Measurements from ENCODE around the gene MAP3K4. TPM values are rescaled to one million over a fixed set of nuclear protein-coding genes. Genes with fewer than 3 reads are reported as not detected.
"Not testable (repeated sequence)": the region's sequence is repeated elsewhere in the genome, so short reads cannot be mapped to it uniquely, and the experiment has no call there.

The MAP3K4 gene
- total RNA-seq, 4 donors from 2014 or later, result 24.3 to 99.0 (median 37.4) TPM

DNA sequence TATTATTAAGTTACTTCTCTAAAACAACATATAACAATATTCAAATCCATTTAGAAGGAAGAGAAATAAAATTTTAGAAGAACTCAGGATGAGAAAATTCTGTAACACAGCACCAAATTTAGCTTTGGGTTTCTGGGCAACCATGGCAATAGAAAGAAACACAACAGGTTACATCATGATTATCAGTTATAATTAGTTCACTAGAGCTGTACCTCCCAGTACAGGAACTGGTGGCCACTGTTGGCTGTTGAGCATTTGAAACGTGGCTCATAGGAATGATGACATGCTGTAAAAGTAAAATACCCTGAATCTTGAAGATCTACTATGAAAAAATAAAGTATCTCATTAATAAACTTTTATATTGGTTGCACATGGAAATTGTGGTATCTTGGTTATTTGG lies 23.7 kb upstream of the MAP3K4 start:
- H3K27ac ChIP-seq, result no peak overlapping the region
- no peaks in the 10 kb centered on the region for H3K36me3 ChIP-seq
- H3K4me1 ChIP-seq, result no peaks in the 10 kb centered on the region
- no peaks in the 10 kb centered on the region for H3K9me3 ChIP-seq
- no peak for DNase-seq
- H3K4me3 ChIP-seq, result no peak overlapping the region
- no peaks in the 10 kb centered on the region for H3K27me3 ChIP-seq
- TF ChIP-seq, protein P1, sequence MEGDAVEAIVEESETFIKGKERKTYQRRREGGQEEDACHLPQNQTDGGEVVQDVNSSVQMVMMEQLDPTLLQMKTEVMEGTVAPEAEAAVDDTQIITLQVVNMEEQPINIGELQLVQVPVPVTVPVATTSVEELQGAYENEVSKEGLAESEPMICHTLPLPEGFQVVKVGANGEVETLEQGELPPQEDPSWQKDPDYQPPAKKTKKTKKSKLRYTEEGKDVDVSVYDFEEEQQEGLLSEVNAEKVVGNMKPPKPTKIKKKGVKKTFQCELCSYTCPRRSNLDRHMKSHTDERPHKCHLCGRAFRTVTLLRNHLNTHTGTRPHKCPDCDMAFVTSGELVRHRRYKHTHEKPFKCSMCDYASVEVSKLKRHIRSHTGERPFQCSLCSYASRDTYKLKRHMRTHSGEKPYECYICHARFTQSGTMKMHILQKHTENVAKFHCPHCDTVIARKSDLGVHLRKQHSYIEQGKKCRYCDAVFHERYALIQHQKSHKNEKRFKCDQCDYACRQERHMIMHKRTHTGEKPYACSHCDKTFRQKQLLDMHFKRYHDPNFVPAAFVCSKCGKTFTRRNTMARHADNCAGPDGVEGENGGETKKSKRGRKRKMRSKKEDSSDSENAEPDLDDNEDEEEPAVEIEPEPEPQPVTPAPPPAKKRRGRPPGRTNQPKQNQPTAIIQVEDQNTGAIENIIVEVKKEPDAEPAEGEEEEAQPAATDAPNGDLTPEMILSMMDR (IDR thresholded peaks at IDR 0.05), result no peak
- TF ChIP-seq POLR2A (IDR thresholded peaks at IDR 0.05), result no peak

GRCh38 chr6:160971171-160971570 lies 20.4 kb upstream of the MAP3K4 start:
- no peak overlapping the region for H3K4me3 ChIP-seq
- H3K27me3 ChIP-seq, result no peaks in the 10 kb centered on the region
- TF ChIP-seq, protein P1 (IDR thresholded peaks at IDR 0.05), result no peak
- H3K27ac ChIP-seq, result no peak overlapping the region
- no peak for DNase-seq
- H3K36me3 ChIP-seq, result no peaks in the 10 kb centered on the region
- no peaks in the 10 kb centered on the region for H3K9me3 ChIP-seq
- no peaks in the 10 kb centered on the region for H3K4me1 ChIP-seq

DNA sequence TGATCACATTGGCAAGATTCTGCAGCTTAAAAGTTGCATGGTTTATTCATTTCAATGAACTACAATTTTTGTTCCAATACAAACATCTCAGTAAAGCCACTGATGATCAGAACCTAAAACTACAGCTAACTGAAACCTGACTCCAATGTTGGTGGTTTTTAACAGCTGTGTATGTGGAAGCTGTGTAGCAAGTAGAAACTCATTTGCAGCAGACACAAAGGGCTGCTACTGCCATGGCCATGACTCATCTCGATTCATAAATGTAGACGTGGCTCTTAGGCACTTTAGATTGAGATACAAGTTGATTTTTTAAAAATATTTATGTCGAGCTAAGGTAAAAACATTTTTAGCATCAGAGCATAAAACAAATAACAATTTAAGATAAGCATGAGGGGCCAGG lies 19.5 kb upstream of the MAP3K4 start:
- DNase-seq, result no peak
- H3K9me3 ChIP-seq, result no peaks in the 10 kb centered on the region
- H3K36me3 ChIP-seq, result no peaks in the 10 kb centered on the region
- TF ChIP-seq, protein P1 (IDR thresholded peaks at IDR 0.05), result no peak
- no peak for TF ChIP-seq POLR2A (IDR thresholded peaks at IDR 0.05)
- H3K27ac ChIP-seq, result no peak overlapping the region
- H3K27me3 ChIP-seq, result no peaks in the 10 kb centered on the region
- H3K4me3 ChIP-seq, result no peak overlapping the region
- no peaks in the 10 kb centered on the region for H3K4me1 ChIP-seq

- H3K27ac ChIP-seq, H3K4me3 ChIP-seq, H3K4me1 ChIP-seq: not testable (repeated sequence)
Measured at GRCh38 chr6:160972594-160972993, 19.0 kb upstream of the MAP3K4 start.

DNA sequence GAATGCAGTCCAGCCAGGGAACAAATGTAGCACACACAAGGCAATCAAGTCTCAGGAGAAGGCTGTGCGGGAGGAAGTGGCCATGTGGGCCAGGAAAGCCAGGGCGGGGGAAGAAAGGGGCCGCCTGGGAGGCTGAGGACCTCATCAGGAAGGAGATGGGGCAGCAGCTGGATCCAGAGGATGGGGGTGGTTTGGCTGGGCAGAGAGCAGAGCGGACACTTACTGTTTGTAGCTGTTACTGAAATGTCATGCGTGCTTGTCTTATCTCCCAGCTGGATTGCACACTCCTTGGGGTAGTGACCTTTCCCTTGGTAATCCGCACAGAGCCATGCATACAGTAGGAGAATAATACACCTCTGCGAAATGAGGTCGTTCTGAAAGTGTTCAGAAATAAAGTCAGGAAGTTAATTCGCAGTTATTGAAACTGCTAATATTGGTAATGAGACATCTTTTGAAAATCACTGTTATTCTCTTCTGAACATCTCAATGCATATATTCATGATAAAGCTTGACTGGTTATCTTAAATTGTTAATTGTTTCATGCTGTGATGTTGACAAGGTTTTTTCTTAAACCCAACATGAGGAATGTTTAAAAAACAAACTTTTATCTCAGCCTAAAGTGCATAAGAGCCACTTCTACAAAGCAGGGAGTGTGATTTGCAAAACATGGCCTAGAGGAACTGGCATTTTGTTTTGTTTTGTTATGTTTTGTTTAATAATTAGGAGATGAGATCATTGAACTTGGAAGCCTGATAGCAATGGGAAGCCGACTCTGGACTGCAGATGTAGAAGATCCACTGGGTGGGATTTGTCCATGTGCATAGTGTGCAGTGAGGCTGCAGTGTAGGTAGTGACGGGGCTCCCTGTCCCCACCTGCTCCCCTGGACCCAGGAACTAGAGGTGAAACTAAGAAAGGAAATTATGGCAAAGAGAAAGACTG lies 18.0 kb upstream of the MAP3K4 start:
- Histone ChIP-seq H3K36me3 (no peaks in the 10 kb centered on the region), H3K4me1 (no peaks in the 10 kb centered on the region), H3K9me3 (no peaks in the 10 kb centered on the region), H3K4me3 (no peak overlapping the region), H3K27me3 (no peaks in the 10 kb centered on the region), H3K27ac (peak overlapping the region; percentile 5 to 31 (median 21))
- no peak for TF ChIP-seq POLR2A (IDR thresholded peaks at IDR 0.05)
- TF ChIP-seq, protein P1 (IDR thresholded peaks at IDR 0.05), result no peak
- DNase-seq, result no peak

More at GRCh38 chr6:160972594-160972993, 19.0 kb upstream of the MAP3K4 start:
- H3K27me3 ChIP-seq, H3K36me3 ChIP-seq, H3K9me3 ChIP-seq, DNase-seq: not testable (repeated sequence)

- TF ChIP-seq, protein P1 (IDR thresholded peaks at IDR 0.05), result no peak
- no peak for TF ChIP-seq POLR2A (IDR thresholded peaks at IDR 0.05)
- no peaks in the 10 kb centered on the region for H3K27me3 ChIP-seq
- H3K36me3 ChIP-seq, result no peaks in the 10 kb centered on the region
- H3K27ac ChIP-seq, result peak overlapping the region in 3 of 4 donors; percentile 5 to 31 (median 17)
- H3K4me1 ChIP-seq, result no peaks in the 10 kb centered on the region
- H3K9me3 ChIP-seq, result no peaks in the 10 kb centered on the region
- H3K4me3 ChIP-seq, result no peak overlapping the region
- peak in 2 of 3 donors; percentile 22 to 64 for DNase-seq
Measured at GRCh38 chr6:160974304-160974771, 17.2 kb upstream of the MAP3K4 start.

Measured in Peyer's patch (tissue), 4 donors.